ENCODE data around the gene ZC3H8.
"Not testable (repeated sequence)": the region's sequence is repeated elsewhere in the genome, so short reads cannot be mapped to it uniquely, and the experiment has no call there.

The ZC3H8 gene

GRCh38 chr2:112254466-112255240, at the start of gene ZC3H8:
Gene ZC3H8, minus strand, starts transcription at chr2:112255042. Its CDS starts 61 bp downstream, at chr2:112254981.
- peak; percentile 90 to 95 (median 92) for DNase-seq (ENCODE audit: low read depth in 2 of 3, low spot score in 1 of 3)

GRCh38 chr2:112304298-112304941, 49.6 kb upstream of the ZC3H8 start:
- no peak for DNase-seq (ENCODE audit: low read depth in 2 of 3, low spot score in 1 of 3)

- DNase-seq (ENCODE audit: low read depth in 2 of 3, low spot score in 1 of 3): no peak
These were observed 47.1 kb upstream of the ZC3H8 start for GRCh38 chr2:112301973-112302372.

- DNase-seq (ENCODE audit: low read depth in 2 of 3, low spot score in 1 of 3): no peak
These were observed 46.3 kb upstream of the ZC3H8 start for GRCh38 chr2:112301171-112301584.

GRCh38 chr2:112296407-112296806, 41.6 kb upstream of the ZC3H8 start:
- no peak for DNase-seq (ENCODE audit: low read depth in 2 of 3, low spot score in 1 of 3)

GRCh38 chr2:112295407-112296078, 40.7 kb upstream of the ZC3H8 start:
- DNase-seq (ENCODE audit: low read depth in 2 of 3, low spot score in 1 of 3): no peak

GRCh38 chr2:112293636-112294401, 39.0 kb upstream of the ZC3H8 start:
- no peak for DNase-seq (ENCODE audit: low read depth in 2 of 3, low spot score in 1 of 3)

- no peak for DNase-seq (ENCODE audit: low read depth in 2 of 3, low spot score in 1 of 3)
These were observed 35.8 kb upstream of the ZC3H8 start for GRCh38 chr2:112290648-112291047.

GRCh38 chr2:112290088-112290487, 35.2 kb upstream of the ZC3H8 start:
- DNase-seq (ENCODE audit: low read depth in 2 of 3, low spot score in 1 of 3): no peak

- DNase-seq (ENCODE audit: low read depth in 2 of 3, low spot score in 1 of 3): not testable (repeated sequence)
These were observed 28.7 kb upstream of the ZC3H8 start for GRCh38 chr2:112283535-112283934.

GRCh38 chr2:112282066-112282465, 27.2 kb upstream of the ZC3H8 start:
- DNase-seq (ENCODE audit: low read depth in 2 of 3, low spot score in 1 of 3): not testable (repeated sequence)

GRCh38 chr2:112277596-112278220, 22.9 kb upstream of the ZC3H8 start:
- no peak for DNase-seq (ENCODE audit: low read depth in 2 of 3, low spot score in 1 of 3)

GRCh38 chr2:112276954-112277353, 22.1 kb upstream of the ZC3H8 start:
- DNase-seq (ENCODE audit: low read depth in 2 of 3, low spot score in 1 of 3): no peak

- DNase-seq (ENCODE audit: low read depth in 2 of 3, low spot score in 1 of 3): peak; percentile 64 to 68 (median 65)
These were observed 21.3 kb upstream of the ZC3H8 start for GRCh38 chr2:112275887-112276773.

- peak; percentile 99 to 100 (median 99) for DNase-seq (ENCODE audit: low read depth in 2 of 3, low spot score in 1 of 3)
These were observed 20.6 kb upstream of the ZC3H8 start, which contains the start of gene ZC3H6 for GRCh38 chr2:112275311-112275886. Gene ZC3H6, plus strand, starts transcription at chr2:112275597. Its CDS starts 398 bp downstream, at chr2:112275995.

- DNase-seq (ENCODE audit: low read depth in 2 of 3, low spot score in 1 of 3): no peak
These were observed 18.5 kb upstream of the ZC3H8 start for GRCh38 chr2:112273349-112273748.

GRCh38 chr2:112272669-112273068, 17.8 kb upstream of the ZC3H8 start:
- no peak for DNase-seq (ENCODE audit: low read depth in 2 of 3, low spot score in 1 of 3)

GRCh38 chr2:112268547-112268946, 13.7 kb upstream of the ZC3H8 start:
- no peak for DNase-seq (ENCODE audit: low read depth in 2 of 3, low spot score in 1 of 3)

- no peak for DNase-seq (ENCODE audit: low read depth in 2 of 3, low spot score in 1 of 3)
These were observed 8.0 kb upstream of the ZC3H8 start for GRCh38 chr2:112262876-112263275.
